HG03378 (cell line): ENCODE results near the gene CHML.

Source experiments
- ATAC-seq: cut with Tn5 transposase; IDR thresholded peaks from one replicate; pipeline ENCODE4 v1.9.1; 2021; ENCODE audit warnings: mild to moderate bottlenecking, moderate library complexity; ENCODE audit not compliant: unreplicated experiment

The CHML gene

DNA sequence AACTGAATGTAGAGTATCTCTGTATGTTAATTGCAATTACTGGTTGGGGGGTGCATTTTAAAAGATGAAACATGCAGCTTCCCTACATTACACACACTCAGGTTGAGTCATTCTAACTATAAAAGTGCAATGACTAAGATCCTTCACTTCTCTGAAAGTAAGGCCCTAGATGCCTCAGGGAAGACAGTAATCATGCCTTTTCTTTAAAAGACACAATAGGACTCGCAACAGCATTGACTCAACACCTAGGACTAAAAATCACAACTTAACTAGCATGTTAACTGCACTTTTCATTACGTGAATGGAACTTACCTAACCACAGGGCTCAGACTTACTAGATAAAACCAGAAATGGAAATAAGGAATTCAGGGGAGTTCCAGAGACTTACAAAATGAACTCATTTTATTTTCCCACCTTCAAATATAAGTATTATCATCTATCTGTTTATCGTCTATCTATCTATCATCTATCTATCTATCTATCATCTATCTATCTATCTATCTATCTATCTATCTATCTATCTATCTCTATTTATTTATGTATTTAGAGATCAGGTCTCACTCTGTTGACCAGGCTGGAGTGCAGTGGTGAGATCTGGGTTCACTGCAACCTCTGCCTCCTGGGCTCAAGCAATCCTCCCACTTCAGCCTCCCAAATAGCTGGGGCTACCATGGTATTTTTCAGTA lies 47.8 kb downstream of the CHML start:
- ATAC-seq = peak; percentile 82

DNA sequence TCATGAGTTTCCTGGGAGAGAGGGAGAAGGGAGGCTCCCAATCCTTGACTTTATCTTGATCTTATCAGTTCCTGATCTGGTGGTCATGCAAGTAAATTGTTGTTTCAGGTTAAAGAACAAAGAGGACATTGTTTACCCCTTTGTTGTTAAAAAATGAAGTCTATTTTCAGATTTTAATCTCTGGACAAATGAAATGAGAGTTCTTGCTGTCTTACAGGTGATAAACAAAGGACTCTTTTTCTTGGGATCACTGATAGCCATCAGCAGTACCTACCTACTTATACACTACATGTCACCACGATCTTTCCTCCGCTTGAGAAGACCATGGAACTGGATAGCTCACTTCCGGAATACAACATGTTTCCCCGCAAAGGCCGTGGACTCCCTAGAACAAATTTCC lies 48.4 kb downstream of the CHML start:
- ATAC-seq = no peak

DNA sequence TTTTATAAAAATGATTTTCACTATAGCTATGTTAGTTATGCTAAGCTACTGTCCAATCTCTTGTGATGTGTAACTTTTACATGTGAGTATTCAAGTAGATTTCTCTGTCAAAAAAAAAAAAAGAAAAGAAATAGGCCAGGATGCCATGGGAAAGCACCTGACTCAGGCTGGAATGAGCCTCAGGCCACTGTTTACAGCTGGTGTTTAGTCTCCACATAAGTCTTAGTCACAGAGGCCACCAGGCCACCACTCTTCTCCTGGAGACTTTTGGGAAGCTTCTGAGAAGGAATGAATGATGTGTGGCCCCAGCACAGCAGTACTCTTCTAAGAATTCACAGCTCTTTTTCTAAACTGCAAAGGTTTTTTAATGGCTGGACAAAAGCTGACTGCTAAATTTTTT lies 48.9 kb downstream of the CHML start:
- ATAC-seq = no peak

DNA sequence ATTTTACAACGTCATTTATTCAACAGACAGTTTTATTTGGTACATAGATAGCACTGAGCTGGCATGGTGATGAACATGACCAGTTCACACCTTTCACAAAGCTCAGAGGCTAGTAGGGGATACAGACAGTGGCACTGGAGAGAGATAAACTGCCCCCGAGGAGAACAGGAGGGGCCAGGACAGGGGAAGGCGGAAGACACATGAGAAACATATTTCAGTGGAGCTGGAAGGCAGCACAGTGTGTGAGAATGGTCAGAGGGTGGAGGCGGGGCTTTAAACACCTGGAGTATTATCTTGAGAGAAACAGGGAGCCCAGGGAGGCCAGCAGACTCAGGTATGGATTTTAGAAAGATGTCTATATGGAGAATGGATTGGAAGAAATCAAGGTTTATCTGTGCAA lies 49.5 kb downstream of the CHML start:
- ATAC-seq = no peak
